ENCODE measurements around the gene CALR3. TPM values are rescaled to one million over a fixed set of nuclear protein-coding genes. Genes with fewer than 3 reads are reported as not detected.

CALR3 gene
- total and polyA plus RNA-seq, 10 of the 15 experiments (the other 5 are each of a cell fraction or from before 2014, with no cell fraction given), result 0.05 to 0.45 (median 0.12) TPM; not detected in 2

- TF ChIP-seq TCF3 (IDR thresholded peaks at IDR 0.05; ENCODE audit: borderline replicate concordance, insufficient read depth, low read depth, low read length), result no peak
- TF ChIP-seq ATF7 (IDR thresholded peaks at IDR 0.05; ENCODE audit: low read depth), result 0 out of 2 replicates have a peak, but pooled peaks have one; percentile 23
- TF ChIP-seq ZSCAN29 (IDR thresholded peaks at IDR 0.05), result no peak
- TF ChIP-seq ASH2L (IDR thresholded peaks at IDR 0.05; ENCODE audit: borderline replicate concordance, low read depth), result no peak
- TF ChIP-seq, protein P1, sequence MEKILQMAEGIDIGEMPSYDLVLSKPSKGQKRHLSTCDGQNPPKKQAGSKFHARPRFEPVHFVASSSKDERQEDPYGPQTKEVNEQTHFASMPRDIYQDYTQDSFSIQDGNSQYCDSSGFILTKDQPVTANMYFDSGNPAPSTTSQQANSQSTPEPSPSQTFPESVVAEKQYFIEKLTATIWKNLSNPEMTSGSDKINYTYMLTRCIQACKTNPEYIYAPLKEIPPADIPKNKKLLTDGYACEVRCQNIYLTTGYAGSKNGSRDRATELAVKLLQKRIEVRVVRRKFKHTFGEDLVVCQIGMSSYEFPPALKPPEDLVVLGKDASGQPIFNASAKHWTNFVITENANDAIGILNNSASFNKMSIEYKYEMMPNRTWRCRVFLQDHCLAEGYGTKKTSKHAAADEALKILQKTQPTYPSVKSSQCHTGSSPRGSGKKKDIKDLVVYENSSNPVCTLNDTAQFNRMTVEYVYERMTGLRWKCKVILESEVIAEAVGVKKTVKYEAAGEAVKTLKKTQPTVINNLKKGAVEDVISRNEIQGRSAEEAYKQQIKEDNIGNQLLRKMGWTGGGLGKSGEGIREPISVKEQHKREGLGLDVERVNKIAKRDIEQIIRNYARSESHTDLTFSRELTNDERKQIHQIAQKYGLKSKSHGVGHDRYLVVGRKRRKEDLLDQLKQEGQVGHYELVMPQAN (conservative IDR thresholded peaks at IDR 0.05), result no peak
- TF ChIP-seq MTA3 (IDR thresholded peaks at IDR 0.05; ENCODE audit: borderline replicate concordance, low read length), result no peak; the same call in 1 of the 2 replicates
- TF ChIP-seq EED (IDR thresholded peaks at IDR 0.05; ENCODE audit: low read depth), result no peak; the same call in 1 of the 2 replicates
- TF ChIP-seq, protein P2, sequence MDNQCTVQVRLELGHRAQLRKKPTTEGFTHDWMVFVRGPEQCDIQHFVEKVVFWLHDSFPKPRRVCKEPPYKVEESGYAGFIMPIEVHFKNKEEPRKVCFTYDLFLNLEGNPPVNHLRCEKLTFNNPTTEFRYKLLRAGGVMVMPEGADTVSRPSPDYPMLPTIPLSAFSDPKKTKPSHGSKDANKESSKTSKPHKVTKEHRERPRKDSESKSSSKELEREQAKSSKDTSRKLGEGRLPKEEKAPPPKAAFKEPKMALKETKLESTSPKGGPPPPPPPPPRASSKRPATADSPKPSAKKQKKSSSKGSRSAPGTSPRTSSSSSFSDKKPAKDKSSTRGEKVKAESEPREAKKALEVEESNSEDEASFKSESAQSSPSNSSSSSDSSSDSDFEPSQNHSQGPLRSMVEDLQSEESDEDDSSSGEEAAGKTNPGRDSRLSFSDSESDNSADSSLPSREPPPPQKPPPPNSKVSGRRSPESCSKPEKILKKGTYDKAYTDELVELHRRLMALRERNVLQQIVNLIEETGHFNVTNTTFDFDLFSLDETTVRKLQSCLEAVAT (IDR thresholded peaks at IDR 0.05), result no peak
- no peak for TF ChIP-seq NBN (IDR thresholded peaks at IDR 0.05)
- no peak for TF ChIP-seq SREBF1 (IDR thresholded peaks at IDR 0.05; ENCODE audit: low read length)
- TF ChIP-seq, protein P3, sequence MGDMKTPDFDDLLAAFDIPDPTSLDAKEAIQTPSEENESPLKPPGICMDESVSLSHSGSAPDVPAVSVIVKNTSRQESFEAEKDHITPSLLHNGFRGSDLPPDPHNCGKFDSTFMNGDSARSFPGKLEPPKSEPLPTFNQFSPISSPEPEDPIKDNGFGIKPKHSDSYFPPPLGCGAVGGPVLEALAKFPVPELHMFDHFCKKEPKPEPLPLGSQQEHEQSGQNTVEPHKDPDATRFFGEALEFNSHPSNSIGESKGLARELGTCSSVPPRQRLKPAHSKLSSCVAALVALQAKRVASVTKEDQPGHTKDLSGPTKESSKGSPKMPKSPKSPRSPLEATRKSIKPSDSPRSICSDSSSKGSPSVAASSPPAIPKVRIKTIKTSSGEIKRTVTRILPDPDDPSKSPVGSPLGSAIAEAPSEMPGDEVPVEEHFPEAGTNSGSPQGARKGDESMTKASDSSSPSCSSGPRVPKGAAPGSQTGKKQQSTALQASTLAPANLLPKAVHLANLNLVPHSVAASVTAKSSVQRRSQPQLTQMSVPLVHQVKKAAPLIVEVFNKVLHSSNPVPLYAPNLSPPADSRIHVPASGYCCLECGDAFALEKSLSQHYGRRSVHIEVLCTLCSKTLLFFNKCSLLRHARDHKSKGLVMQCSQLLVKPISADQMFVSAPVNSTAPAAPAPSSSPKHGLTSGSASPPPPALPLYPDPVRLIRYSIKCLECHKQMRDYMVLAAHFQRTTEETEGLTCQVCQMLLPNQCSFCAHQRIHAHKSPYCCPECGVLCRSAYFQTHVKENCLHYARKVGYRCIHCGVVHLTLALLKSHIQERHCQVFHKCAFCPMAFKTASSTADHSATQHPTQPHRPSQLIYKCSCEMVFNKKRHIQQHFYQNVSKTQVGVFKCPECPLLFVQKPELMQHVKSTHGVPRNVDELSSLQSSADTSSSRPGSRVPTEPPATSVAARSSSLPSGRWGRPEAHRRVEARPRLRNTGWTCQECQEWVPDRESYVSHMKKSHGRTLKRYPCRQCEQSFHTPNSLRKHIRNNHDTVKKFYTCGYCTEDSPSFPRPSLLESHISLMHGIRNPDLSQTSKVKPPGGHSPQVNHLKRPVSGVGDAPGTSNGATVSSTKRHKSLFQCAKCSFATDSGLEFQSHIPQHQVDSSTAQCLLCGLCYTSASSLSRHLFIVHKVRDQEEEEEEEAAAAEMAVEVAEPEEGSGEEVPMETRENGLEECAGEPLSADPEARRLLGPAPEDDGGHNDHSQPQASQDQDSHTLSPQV (IDR thresholded peaks at IDR 0.05), result no peak
- TF ChIP-seq ZBTB33 (IDR thresholded peaks at IDR 0.05), result no peak
- TF ChIP-seq TAF1 (IDR thresholded peaks at IDR 0.05; ENCODE audit: borderline replicate concordance, low read depth, low read length), result no peak
- peak; percentile 50; the same call in 1 of the 2 replicates for TF ChIP-seq MAX (IDR thresholded peaks at IDR 0.05; ENCODE audit: low read depth, low read length)
- TF ChIP-seq GABPA (IDR thresholded peaks at IDR 0.05; ENCODE audit: low read depth), result no peak
- TF ChIP-seq TCF7 (IDR thresholded peaks at IDR 0.05; ENCODE audit: borderline replicate concordance), result no peak
- TF ChIP-seq, protein P4, sequence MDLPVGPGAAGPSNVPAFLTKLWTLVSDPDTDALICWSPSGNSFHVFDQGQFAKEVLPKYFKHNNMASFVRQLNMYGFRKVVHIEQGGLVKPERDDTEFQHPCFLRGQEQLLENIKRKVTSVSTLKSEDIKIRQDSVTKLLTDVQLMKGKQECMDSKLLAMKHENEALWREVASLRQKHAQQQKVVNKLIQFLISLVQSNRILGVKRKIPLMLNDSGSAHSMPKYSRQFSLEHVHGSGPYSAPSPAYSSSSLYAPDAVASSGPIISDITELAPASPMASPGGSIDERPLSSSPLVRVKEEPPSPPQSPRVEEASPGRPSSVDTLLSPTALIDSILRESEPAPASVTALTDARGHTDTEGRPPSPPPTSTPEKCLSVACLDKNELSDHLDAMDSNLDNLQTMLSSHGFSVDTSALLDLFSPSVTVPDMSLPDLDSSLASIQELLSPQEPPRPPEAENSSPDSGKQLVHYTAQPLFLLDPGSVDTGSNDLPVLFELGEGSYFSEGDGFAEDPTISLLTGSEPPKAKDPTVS (IDR thresholded peaks at IDR 0.05; ENCODE audit: low read depth, low read length), result no peak
- TF ChIP-seq RFX5 (IDR thresholded peaks at IDR 0.05; ENCODE audit: low read depth, low read length), result no peak
Measured at GRCh38 chr19:16435999-16436650, 59.8 kb downstream of the CALR3 start (continued).

All from GM12878 (cell line).